Activated gamma-delta T cell treated with anti-CD3 and anti-CD28 coated beads, Interleukin-2, amount 50 U/mL, for 16 hours (primary cell): ENCODE results near the gene ATP2C2.

Experiments
- DNase-seq: peaks from one replicate; pipeline ENCODE4 v3.0.0-alpha.2; 2020; ENCODE audit warnings: low read depth

Gene ATP2C2

DNA sequence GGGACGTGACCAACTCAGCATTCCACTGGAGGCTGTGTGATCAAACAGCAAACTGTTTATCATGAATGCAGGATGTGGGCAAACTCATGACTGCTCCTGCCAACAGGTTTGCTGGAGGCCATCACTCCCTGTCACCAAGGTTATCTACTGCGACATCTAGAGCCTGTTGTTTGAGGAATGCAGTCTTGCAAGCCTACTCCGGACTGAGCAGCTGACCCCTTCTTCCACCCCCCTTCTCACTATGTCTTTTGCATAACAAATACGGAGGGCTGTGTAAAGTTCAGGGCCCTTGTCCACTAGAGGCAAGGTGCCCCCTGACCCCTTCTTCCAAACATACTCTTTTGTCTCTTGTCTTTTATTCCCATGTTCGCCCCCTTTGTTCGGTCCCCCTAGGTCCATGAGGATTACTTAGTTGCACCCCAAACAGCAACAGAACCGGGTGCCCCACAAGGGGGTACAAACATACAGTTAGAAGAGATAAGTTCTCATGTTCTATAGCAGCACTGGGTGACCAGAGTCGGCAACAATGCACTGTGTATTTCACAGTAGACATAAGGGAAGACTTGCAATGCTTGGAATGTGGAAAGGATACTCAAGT is 107.4 kb downstream of the ATP2C2 start:
- DNase-seq, result no peak

DNA sequence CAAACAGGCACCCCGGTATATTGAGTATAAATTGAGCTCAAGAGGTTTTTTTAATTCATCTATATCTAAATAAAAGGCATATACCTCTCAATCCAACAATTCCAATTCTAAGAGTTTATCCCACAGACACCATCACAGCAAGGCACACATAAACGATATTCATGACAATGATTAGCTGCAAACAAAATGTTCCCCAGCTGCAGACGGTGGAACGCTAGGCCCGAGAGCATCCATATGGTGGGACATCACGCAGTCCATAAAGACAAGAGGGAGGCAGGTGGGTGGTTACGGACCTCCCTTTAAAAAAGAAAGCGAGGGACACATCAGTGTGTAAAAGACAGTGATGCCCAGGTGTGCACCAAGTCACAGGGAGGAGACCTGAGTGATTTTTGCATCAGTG is 108.1 kb downstream of the ATP2C2 start:
- no peak for DNase-seq

- no peak for DNase-seq
Measured at GRCh38 chr16:84477661-84478060, 109.3 kb downstream of the ATP2C2 start.

- DNase-seq, result no peak
Measured at GRCh38 chr16:84478172-84478947, 110.0 kb downstream of the ATP2C2 start.

DNA sequence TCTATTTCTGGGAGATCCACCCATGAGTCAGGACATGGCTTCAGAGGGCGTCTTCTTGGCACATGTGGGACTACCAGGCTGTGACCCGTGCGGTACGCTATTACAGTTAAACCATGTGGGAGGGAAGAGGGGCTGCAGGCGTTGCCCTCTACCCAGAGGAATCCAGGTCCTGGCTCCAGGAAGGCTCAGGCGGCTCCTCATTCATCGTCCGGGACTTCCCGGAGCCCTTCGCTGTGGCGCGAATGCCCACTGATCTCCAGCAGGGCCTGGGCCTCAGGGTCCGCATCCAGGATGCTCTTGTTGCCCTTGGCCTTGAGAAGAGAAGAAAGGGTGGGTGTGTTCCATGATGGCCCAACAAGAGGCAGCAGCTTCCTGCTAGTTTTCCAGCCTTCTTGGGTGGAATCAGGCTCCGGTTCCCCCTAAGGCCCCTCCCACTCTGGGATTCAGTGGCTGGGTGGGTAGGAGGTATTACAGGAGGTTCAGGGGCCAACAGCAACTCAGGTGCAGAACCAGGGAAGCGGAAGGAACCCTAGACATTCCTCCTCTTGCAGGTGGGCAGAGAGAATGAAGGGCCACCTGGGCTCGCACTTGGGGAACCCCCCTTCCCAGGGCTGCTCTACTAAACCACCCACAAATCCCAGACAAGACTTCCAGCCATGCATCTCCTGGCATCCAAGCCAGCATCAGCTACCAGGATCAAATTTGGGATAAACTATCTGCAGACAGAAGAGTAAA is 111.5 kb downstream of the ATP2C2 start:
- no peak for DNase-seq

DNA sequence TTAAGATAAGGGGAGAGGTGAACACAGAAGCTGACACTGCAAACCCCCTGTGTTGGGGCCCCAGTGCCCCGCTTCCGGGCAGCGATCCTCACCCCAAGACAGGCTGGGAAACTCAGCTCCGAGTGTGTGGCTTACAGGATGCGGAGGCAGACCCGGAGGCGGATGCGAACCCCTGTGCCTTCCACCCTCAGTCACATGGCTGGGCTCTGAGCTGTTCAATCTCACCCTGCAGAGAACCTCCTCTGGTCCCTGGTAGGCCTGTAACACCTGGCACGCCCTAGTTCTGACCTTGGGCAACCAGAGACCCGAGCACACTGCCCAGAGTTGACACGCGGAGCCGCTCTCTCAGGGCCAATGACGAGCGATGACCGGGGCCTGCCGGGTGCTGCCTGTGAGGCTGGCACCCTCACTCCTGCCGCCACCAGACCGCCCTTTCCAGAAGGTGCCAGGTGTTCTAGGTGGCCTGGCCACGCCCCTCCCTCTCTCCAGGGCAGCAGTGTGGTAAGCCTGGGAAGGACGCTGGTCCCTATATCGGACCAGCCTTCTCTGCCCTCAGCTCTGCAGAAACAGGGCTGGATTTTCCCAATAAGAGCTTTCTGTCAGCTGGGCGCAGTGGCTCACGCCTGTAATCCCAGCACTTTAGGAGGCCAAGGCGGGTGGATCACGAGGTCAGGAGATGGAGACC is 112.9 kb downstream of the ATP2C2 start:
- no peak for DNase-seq

- no peak for DNase-seq
Measured at GRCh38 chr16:84482001-84482891, 113.9 kb downstream of the ATP2C2 start.

GRCh38 chr16:84482951-84483881 is 114.9 kb downstream of the ATP2C2 start:
- no peak for DNase-seq

DNA sequence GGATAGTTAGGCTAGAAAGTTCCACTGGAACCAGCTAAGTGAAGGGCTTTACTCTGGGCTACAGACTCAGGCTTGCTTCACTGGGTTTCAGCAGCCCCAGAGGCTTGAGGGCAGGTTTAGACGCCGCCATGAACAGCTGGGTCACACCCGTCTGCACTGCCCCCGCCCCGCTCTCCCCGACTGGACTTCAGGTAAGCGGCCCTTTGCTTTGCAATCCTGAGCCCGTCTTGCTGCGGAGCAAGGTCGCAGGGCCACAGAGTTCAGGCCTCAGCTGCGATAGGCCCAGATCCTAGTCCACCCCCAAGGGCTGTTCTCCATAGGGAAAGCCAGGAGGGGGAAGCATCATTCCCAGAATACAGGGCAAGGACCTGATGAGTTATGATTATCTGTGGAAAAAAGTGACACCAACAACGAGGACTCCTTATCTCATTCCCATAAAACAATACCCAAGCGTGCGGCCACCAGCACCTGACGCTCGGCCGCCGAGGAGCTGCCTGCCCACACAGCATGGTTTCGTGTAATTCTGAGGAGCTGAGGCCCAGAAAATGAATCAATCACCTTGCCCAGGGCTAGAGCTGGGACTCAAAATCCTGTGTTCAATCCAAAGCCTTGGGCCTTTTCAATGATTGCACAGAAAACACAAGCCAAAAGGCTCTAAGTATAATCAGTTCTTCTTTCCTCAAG is 115.7 kb downstream of the ATP2C2 start:
- no peak for DNase-seq

- DNase-seq, result no peak
Measured at GRCh38 chr16:84484579-84485254, 116.4 kb downstream of the ATP2C2 start.

GRCh38 chr16:84485255-84486010 is 117.1 kb downstream of the ATP2C2 start:
- no peak for DNase-seq

DNA sequence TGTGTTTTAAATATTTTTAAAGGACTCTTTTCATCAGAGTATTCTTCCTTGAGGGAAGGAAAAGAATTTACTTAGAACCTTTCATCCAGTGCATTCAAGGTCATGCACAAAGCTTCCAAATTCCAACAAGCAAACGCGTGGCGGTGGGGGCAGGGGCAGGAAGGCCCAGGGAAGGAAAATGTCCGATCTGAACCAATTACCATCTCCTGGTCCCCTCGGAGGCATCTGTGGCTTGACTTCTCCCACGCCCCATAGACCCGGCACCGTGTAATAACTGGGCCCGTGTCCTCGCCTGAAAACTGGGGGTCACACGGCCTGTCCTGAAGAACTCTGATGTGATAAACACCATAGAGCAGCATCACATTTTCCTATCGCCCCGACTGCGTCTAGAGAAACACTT is 117.8 kb downstream of the ATP2C2 start:
- DNase-seq, result no peak

GRCh38 chr16:84486551-84487235 is 118.4 kb downstream of the ATP2C2 start:
- DNase-seq, result no peak

- DNase-seq, result no peak
Measured at GRCh38 chr16:84487358-84487757, 119.0 kb downstream of the ATP2C2 start.

GRCh38 chr16:84489131-84489530 is 120.8 kb downstream of the ATP2C2 start:
- DNase-seq, result no peak

DNA sequence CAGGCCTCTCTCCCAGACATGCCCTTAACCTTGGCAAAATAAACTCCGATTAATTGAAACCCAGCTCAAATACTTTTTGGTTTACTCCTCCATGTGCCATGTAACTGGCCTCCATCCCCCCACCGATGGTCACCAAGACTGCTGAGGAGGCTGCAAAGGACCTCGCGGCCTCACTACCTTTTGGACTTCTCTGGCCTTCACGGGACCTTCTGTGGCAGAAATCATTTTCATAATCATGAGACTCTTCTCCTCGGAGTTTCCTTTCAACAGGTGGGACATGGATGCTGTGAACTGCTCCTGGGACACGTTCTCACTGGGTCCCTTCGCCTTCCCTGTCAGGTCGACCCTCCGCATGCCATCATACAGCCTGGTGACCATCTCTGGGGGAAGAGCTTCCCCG is 127.2 kb downstream of the ATP2C2 start:
- DNase-seq, result no peak

DNA sequence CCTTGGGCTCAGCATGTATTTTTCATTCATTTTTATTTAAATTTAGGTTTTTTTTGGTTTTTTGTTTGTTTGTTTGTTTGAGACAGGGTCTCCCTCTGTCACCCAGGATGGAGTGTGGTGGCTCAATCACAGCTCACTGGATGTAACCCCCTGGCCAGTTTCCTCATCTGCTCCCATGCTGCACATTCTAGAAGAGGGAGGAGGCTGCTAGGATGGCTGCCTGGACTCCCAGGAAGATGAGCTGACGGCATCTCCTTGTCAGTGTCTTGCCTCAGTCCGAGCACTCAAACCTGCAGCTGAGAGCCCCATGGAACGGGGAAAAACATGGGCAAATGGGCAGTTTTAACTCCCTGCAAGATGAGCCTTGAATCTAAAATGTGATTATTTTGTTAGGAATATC is 128.7 kb downstream of the ATP2C2 start:
- DNase-seq, result no peak
